Measurements from ENCODE around the gene GDPD4.

Gene GDPD4

GRCh38 chr11:77179681-77180080 lies 121.8 kb downstream of the GDPD4 start:
- no peak overlapping the region for H3K4me3 ChIP-seq (ENCODE audit: low read depth, low read length)
- ChIA-PET POLR2A (no interaction called here), CTCF (interaction anchor here (1.1 to 3.5 kb wide), 4 partner anchors 9 to 369 kb away, joined by 3 to 18 read pairs (median 5); partner anchors contain the start of gene MYO7A)
- no peak for TF ChIP-seq CTCF (IDR thresholded peaks at IDR 0.05; ENCODE audit: insufficient read depth, low read length, missing control alignments)
- DNase-seq (ENCODE audit: low read depth, low spot score), result no peak

- no peak for TF ChIP-seq CTCF (IDR thresholded peaks at IDR 0.05; ENCODE audit: insufficient read depth, low read length, missing control alignments)
- no peak for DNase-seq (ENCODE audit: low read depth, low spot score)
- no peak overlapping the region for H3K4me3 ChIP-seq (ENCODE audit: low read depth, low read length)
- ChIA-PET POLR2A (no interaction called here), CTCF (interaction anchor here (1.1 to 3.5 kb wide), 2 partner anchors 9 to 16 kb away, joined by 3 to 18 read pairs; no protein-coding TSS in a partner anchor)
Observed at GRCh38 chr11:77179048-77179447, 122.4 kb downstream of the GDPD4 start.

GRCh38 chr11:77178150-77178549 lies 123.3 kb downstream of the GDPD4 start:
- no peak for TF ChIP-seq CTCF (IDR thresholded peaks at IDR 0.05; ENCODE audit: insufficient read depth, low read length, missing control alignments)
- CTCF ChIA-PET, result interaction anchor here (3.5 kb wide), 1 partner anchor 10 kb away, joined by 18 read pairs; no protein-coding TSS in a partner anchor

GRCh38 chr11:77176996-77177395 lies 124.5 kb downstream of the GDPD4 start:
- H3K4me3 ChIP-seq (ENCODE audit: low read depth, low read length), result no peak overlapping the region
- TF ChIP-seq CTCF (IDR thresholded peaks at IDR 0.05; ENCODE audit: insufficient read depth, low read length, missing control alignments), result no peak
- ChIA-PET CTCF (interaction anchor here (1.7 to 2.2 kb wide), 3 partner anchors 11 to 50 kb away, joined by 8 to 22 read pairs (median 12); partner anchors contain the start of gene MYO7A), POLR2A (interaction anchor here (1.1 kb wide), 1 partner anchor 46 kb away, joined by 4 read pairs; no protein-coding TSS in a partner anchor)
- no peak for DNase-seq (ENCODE audit: low read depth, low spot score)

More at GRCh38 chr11:77178150-77178549, 123.3 kb downstream of the GDPD4 start:
- POLR2A ChIA-PET, result no interaction called here
- no peak overlapping the region for H3K4me3 ChIP-seq (ENCODE audit: low read depth, low read length)
- DNase-seq (ENCODE audit: low read depth, low spot score), result no peak

GRCh38 chr11:77175869-77176539 lies 125.5 kb downstream of the GDPD4 start:
- DNase-seq (ENCODE audit: low read depth, low spot score), result no peak
- no peak overlapping the region for H3K4me3 ChIP-seq (ENCODE audit: low read depth, low read length)
- ChIA-PET CTCF (interaction anchor here (0.9 to 2.2 kb wide), 5 partner anchors 12 to 444 kb away, joined by 3 to 22 read pairs (median 8); partner anchors contain the start of gene MYO7A), POLR2A (interaction anchor here (1.1 kb wide), 1 partner anchor 45 kb away, joined by 4 read pairs; no protein-coding TSS in a partner anchor)
- TF ChIP-seq CTCF (IDR thresholded peaks at IDR 0.05; ENCODE audit: insufficient read depth, low read length, missing control alignments), result no peak
